ENCODE measurements around the gene AK5.

- no peak for TF ChIP-seq EP300 (IDR thresholded peaks at IDR 0.05)
- no peak for TF ChIP-seq CTCF (IDR thresholded peaks at IDR 0.05)
- TF ChIP-seq POLR2A (IDR thresholded peaks at IDR 0.05), result no peak
Observed at GRCh38 chr1:77267035-77267434, 14.8 kb upstream of the AK5 start.
